Activated effector memory CD4-positive, alpha-beta T cell treated with Interleukin-2 at 50 U/mL for 16 hours (primary cell): Measurements from ENCODE around the gene RBM20.

Experiments
- DNase-seq: peaks from one replicate; pipeline ENCODE4 v3.0.0-alpha.2; 2020

Gene RBM20

GRCh38 chr10:110770243-110770642 lies 126.1 kb downstream of the RBM20 start:
- no peak for DNase-seq

GRCh38 chr10:110771486-110771885 lies 127.3 kb downstream of the RBM20 start:
- no peak for DNase-seq

GRCh38 chr10:110771991-110772390 lies 127.9 kb downstream of the RBM20 start:
- DNase-seq = no peak

- no peak for DNase-seq
Observed at GRCh38 chr10:110772454-110773025, 128.4 kb downstream of the RBM20 start.

DNA sequence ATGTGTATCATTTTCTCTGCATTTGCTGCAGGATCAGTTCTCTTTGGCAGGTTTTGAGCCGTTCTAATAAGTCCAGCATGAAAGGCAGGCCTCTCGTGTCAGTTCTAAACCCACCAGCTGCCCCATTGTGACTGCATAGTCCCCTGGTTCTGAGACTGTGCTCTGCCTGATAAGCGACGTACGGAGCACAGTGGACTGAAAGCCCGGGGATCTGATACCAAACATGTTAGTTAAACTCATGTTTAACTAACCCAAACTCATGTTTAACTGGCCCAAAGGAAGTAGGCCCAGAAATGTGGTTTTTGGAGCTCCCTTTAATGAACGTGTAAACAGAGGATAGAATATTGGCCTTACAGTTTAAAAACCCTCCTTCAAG lies 129.5 kb downstream of the RBM20 start:
- DNase-seq = no peak

- peak; percentile 2 for DNase-seq
Observed at GRCh38 chr10:110774069-110775019, 130.2 kb downstream of the RBM20 start.

- DNase-seq = no peak
Observed at GRCh38 chr10:110775020-110775375, 130.9 kb downstream of the RBM20 start.

DNA sequence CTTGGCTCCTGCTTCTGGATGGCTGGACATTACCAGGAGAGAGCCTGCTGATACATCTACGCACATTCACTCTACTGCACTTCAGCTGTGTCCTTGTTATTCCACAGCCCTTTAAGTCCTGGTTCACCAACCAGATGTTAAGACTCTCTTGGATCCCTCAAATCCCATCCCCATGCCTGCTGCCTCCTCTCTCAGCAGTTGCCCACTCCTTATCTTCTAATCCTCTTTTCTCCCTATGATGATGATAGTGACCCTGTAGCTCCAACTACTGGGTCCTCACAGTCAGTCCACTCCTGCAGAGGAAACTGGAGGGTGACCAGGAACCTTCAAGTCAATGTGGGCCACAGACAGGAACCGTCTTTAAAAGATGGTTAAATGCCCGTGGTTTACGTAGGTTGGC lies 131.3 kb downstream of the RBM20 start:
- no peak for DNase-seq

GRCh38 chr10:110777017-110777416 lies 132.9 kb downstream of the RBM20 start:
- no peak for DNase-seq

DNA sequence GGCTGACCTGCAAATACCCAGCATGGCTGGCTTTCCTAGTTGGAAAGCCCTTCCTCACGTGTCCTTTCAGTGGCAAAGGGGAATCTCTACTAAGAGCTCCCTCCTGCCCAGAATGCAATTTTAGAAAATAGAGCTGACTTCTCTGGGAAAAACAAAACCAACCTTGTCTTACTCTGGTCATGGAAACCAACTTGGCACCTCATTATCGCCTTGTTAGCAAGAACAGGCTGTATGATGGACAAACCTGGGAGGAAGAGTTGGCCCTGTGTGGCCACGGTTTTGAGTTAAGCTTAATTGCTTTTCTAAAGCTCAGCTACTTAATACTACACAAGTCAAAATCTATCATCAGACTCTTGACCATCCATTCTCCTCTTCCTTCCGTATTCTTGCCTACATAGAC lies 133.5 kb downstream of the RBM20 start:
- no peak for DNase-seq

- DNase-seq = no peak
Observed at GRCh38 chr10:110778211-110778610, 134.1 kb downstream of the RBM20 start.

DNA sequence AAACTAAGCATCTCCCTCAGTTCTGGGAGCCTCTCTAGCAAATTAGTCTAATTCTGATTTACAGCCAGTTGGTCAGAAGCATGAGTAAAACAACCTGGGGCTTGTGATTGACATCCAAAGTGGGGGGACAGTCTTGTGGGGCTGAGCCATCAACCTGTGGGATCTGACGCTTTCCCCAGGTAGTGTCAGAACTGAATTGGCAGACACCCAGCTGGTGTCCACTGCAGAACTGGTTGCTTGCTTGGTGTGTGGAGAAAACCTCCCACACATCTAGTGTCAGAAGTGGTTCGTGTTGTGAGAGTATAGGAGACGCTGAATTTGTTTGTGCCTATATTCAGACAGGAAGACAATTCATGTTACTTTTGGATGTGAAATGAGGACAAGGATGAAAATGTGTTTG lies 135.4 kb downstream of the RBM20 start:
- DNase-seq = no peak

DNA sequence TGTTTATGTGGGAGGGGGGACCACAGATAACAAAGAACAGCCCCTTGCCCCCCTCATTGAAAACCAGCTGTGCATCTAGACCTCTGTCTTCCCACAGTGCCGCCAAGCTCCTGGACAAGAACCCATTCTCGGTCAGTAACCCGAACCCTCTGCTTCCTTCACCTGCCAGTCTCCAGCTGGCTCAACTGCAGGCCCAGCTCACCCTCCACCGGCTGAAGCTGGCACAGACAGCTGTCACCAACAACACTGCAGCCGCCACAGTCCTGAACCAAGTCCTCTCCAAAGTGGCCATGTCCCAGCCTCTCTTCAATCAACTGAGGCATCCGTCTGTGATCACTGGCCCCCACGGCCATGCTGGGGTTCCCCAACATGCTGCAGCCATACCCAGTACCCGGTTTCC lies 136.6 kb downstream of the RBM20 start:
- DNase-seq = no peak

GRCh38 chr10:110781139-110781538 lies 137.0 kb downstream of the RBM20 start:
- no peak for DNase-seq

- no peak for DNase-seq
Observed at GRCh38 chr10:110782616-110783015, 138.5 kb downstream of the RBM20 start.

- peak; percentile 55 for DNase-seq
Observed at GRCh38 chr10:110783509-110784107, 139.5 kb downstream of the RBM20 start.

DNA sequence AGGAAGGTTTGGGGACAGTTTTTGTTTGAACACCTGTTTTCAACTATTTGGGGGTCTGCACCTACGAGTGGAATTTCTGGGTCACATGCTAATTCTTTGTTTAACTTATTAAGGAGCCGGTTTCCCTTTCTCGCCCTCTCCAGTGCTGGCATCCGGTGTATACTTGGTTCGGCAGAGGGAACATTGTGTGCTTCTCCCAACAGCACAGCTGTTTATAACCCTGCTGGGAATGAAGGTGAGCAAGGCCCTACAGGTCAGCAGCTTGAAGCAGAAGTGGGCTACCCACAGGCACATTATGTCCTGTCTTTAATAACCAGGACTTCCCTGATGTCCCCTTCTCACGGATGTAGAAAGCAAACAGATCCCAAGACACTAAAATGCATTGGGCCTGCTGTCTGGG lies 140.1 kb downstream of the RBM20 start:
- DNase-seq = no peak

DNA sequence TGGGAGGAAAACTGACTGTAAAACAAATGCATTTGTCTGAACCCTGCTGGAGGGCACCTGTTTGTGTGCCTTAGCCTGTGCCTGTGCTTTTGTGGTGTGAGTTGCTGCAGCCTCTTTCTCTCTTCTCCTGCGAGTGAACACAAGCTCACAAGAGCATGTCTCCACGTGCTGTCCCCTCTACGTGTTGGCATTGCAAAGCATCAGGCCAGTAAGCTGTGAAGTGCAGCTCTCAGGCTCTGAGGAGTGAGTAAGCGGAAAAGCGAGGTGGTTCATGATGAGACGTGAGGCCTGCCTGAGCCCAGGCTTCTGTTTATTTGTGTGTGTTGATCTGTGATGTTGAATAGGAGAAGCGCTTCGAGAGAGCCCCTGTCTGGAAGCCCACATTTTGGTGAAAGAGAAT lies 142.0 kb downstream of the RBM20 start:
- DNase-seq = no peak

DNA sequence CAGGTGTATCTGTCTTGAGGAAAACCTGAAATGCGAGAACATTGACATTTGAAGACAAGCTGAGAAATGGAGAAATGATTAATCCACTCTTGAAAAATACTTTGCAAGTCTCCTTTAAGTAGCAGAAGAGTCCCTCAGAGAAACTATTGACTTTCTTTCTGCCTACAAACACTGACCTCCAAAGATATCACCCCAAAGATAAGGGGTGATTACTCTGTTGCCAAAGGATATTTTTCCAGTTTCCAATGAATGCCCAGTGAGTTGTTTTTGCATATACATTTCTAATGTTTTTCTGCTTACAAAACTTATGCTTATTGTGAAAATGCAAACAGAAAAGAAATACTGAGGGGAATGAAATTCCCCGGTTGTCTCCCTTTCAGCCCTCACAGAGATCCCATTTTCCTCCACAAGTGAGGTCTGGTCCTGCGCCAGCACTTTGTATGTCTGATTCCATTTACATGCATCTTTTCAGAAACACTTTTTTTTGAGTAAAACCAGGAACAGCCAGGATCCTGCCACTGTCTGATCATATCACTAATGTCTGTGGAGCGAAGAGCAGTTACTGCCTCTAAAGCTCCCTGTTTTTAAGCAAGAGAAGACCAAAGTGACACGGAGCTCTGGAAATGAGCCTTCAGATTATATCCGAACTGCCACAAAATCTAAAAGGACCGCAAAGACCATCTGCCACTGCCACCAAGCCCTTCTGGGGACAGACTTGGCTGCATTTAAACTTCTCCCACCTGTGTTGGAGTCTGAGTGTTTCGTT lies 144.7 kb downstream of the RBM20 start:
- no peak for DNase-seq

- no peak for DNase-seq
Observed at GRCh38 chr10:110789604-110790433, 145.7 kb downstream of the RBM20 start.

- DNase-seq = no peak
Observed at GRCh38 chr10:110790913-110791506, 146.9 kb downstream of the RBM20 start.

GRCh38 chr10:110791541-110792073 lies 147.5 kb downstream of the RBM20 start:
- DNase-seq = no peak
